Activated T-helper 17 cell treated with anti-CD3 and anti-CD28 coated beads, Interleukin-2, amount 50 U/mL, for 72 hours (primary cell): ENCODE measurements around the gene ATRN. TPM values are rescaled to one million over a fixed set of nuclear protein-coding genes. Genes with fewer than 3 reads are reported as not detected.
"Not testable (repeated sequence)": the region's sequence is repeated elsewhere in the genome, so short reads cannot be mapped to it uniquely, and the experiment has no call there.

Source experiments
- ATAC-seq: fragments of 150-1000 bp; cut with Tn5 transposase; replicated peaks from 2 replicates; pipeline ENCODE4 v1.10.0; 2021; ENCODE audit warnings: mild to moderate bottlenecking, moderate library complexity
- H3K27ac Mint-ChIP-seq: one replicate; pipeline ENCODE4 v1.8.0; 2022; ENCODE audit warnings: mixed read lengths
- H3K27me3 Mint-ChIP-seq: one replicate; pipeline ENCODE4 v1.8.0; 2022; ENCODE audit warnings: mixed read lengths
- H3K36me3 Mint-ChIP-seq: one replicate; pipeline ENCODE4 v1.8.0; 2022; ENCODE audit warnings: low read depth, mild to moderate bottlenecking, mixed read lengths
- H3K4me1 Mint-ChIP-seq: one replicate; pipeline ENCODE4 v1.8.0; 2022; ENCODE audit warnings: mixed read lengths
- H3K4me3 Mint-ChIP-seq: one replicate; pipeline ENCODE4 v1.8.0; 2022; ENCODE audit warnings: mild to moderate bottlenecking, mixed read lengths
- H3K9me3 Mint-ChIP-seq: one replicate; pipeline ENCODE4 v1.8.0; 2022; ENCODE audit warnings: mixed read lengths
- total RNA-seq, 2 donors: library from RNA; stranded (reverse); gene quantifications; one replicate each; pipeline ENCODE4 v1.2.3, GENCODE V29; 2022

The ATRN gene
- total RNA-seq, 2 donors from 2014 or later: 8.5 to 10.8 TPM

DNA sequence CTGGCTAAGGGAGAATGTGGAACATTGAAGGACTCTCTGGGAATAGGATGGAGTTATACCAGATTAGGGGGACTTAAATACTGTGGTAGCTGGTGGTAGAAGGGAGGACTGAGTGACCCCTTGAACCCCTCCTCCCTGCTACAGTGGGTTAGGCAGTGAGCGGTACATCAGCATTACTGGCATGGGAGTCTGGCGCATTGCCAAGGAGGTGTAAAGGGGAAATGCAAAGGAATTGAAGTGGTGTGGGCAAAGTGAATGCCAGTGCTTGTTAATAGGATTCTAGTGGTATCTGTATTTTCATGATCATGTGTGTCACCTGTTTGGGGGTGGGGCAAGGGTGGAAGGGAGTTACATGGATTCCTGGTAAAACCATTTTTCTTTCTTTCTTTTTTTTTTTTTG, 132.3 kb downstream of the ATRN start:
- Mint-ChIP-seq H3K36me3 (peaks cover 79% of the 10 kb centered on the region), H3K27me3 (no peaks in the 10 kb centered on the region), H3K9me3 (no peaks in the 10 kb centered on the region), H3K27ac (no peak overlapping the region), H3K4me1 (peaks cover 6% of the 10 kb centered on the region), H3K4me3 (no peak overlapping the region)
- no peak for ATAC-seq

DNA sequence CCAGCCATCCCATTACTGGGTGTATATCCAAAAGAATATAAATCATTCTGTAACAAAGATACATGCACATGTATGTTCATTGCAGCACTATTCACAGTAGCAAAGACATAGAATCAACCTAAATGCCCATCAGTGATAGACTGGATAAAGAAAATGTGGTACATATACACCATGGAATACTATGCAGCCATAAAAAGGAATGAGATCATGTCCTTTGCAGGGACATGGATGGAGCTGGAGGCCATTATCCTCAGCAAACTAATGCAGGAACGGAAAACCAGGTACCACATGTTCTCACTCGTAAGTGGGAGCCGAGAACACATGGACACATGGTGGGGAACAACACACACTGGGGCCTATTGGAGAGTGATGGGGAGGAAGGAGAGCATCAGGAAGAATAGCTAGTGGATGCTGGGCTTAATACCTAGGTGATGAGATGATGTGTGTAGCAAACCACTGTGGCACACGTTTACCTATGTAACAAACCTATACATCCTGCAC, 134.6 kb downstream of the ATRN start:
- not testable (repeated sequence) for H3K4me3 Mint-ChIP-seq, H3K27me3 Mint-ChIP-seq, ATAC-seq, H3K4me1 Mint-ChIP-seq, H3K27ac Mint-ChIP-seq, H3K9me3 Mint-ChIP-seq
- peaks cover 80% of the 10 kb centered on the region for H3K36me3 Mint-ChIP-seq

DNA sequence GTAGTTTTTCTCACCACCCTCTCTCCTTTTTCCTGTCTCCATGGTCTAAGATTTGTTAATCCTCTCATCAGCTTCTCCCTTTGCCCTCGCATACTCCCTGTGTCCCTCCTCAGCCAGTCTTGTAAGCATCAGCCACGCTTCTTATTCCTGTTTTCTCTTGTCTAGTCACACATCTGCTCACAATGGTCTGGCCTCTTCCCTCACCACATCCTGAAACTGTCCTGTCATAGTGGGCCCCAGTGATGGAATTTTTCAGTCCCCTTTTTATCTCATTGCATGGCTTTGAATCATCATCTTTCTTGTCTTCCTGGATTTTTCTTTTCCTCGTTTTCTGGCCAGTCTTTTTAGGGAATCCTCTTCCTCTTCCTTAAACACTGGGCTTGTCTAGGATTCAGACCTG, 135.2 kb downstream of the ATRN start:
- ATAC-seq: no peak
- Mint-ChIP-seq H3K9me3 (no peaks in the 10 kb centered on the region), H3K4me1 (peaks cover 6% of the 10 kb centered on the region), H3K27ac (peak overlapping the region; percentile 33), H3K27me3 (no peaks in the 10 kb centered on the region), H3K36me3 (peaks cover 74% of the 10 kb centered on the region), H3K4me3 (no peak overlapping the region)

DNA sequence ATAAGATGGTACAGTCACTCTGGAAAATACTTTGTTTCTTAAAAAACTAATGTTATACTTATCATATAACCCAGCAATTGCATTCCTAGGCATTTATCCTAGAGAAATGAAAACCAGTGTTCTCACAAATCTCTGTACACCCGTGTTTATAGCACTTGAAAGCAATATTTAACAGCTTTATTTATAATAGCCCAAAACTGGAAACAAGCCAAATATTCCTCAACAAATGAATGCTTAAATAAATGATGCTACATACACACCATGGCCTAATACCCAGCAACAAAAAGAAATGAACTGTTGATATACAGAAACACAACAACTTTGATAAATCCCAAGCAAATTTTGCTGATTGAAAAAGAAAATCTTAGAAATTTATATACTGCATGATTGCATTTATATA, 141.1 kb downstream of the ATRN start:
- Mint-ChIP-seq H3K4me1 (no peaks in the 10 kb centered on the region), H3K36me3 (peaks cover 26% of the 10 kb centered on the region), H3K27me3 (no peaks in the 10 kb centered on the region), H3K4me3 (no peak overlapping the region), H3K27ac (no peak overlapping the region), H3K9me3 (no peaks in the 10 kb centered on the region)
- no peak for ATAC-seq

DNA sequence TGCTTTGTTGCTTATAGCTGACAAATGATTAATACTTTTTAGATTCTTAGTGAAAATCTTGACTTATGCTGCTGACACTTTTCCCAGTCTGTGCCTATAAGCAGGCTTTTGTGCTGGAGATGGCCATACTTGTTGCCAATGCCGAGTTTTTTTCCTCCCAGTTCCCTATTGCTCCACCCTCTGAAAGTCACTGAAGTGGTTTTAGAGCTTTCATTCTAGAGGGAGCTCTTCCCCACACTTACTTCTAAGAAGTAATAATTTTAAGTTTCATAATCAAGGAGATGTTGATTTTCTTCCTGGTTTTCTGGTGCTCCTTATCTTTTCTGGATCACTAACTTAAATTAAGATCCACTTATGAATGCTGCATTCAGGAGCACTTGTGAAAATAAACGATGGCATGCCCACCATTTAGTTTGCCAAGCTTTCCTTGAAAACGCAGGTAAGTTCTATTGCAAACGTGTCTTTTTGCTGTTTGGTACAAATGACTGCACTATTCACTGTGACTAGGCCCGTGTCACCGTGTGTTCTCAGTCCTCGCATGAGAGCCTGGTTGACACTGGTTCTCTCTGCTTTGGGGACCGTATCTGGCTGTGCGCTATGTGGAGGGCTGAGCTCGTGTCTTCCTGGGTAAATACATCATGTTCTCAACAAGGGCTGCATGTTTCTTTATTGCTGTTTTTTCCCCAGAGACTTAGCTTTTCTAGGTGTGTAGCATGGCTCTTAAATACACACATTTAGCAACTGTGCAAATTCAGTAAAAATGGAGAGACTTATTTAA, 142.2 kb downstream of the ATRN start:
- H3K27ac Mint-ChIP-seq: no peak overlapping the region
- peaks cover 17% of the 10 kb centered on the region for H3K36me3 Mint-ChIP-seq
- no peaks in the 10 kb centered on the region for H3K4me1 Mint-ChIP-seq
- H3K4me3 Mint-ChIP-seq: no peak overlapping the region
- no peak for ATAC-seq
- no peaks in the 10 kb centered on the region for H3K9me3 Mint-ChIP-seq
- no peaks in the 10 kb centered on the region for H3K27me3 Mint-ChIP-seq

DNA sequence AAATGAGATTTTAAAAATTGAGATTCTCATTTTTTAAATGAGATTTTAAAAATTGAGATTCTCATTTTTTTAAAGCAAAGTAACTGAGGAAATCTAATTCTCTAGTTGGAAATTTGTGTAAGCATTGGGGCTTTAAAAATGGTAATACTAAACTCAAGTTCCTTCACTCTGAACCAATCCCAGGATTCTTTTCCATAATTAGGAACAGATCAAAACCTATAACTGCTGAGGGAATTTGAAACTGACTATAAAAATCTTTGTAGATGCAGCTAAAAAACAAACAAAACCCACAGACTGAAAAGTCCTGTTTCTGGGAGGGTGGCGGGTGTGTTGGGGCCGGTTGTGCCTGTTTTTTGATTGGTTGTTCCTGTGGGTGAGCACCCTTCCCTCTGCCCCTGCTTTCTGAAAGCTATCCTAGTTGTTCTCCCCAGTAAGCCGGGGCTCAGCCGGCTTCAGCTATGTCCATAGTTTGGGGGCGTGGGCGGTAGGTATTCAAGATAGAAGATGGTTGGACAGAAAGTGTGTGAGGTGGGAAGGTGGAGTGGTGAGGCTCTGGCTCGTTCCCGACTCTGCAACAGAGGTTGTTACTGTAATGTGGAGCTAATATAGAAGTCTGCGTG, 143.1 kb downstream of the ATRN start:
- Mint-ChIP-seq H3K27ac (no peak overlapping the region), H3K4me3 (no peak overlapping the region), H3K27me3 (no peaks in the 10 kb centered on the region), H3K36me3 (peaks cover 11% of the 10 kb centered on the region), H3K9me3 (no peaks in the 10 kb centered on the region), H3K4me1 (no peaks in the 10 kb centered on the region)
- no peak for ATAC-seq

DNA sequence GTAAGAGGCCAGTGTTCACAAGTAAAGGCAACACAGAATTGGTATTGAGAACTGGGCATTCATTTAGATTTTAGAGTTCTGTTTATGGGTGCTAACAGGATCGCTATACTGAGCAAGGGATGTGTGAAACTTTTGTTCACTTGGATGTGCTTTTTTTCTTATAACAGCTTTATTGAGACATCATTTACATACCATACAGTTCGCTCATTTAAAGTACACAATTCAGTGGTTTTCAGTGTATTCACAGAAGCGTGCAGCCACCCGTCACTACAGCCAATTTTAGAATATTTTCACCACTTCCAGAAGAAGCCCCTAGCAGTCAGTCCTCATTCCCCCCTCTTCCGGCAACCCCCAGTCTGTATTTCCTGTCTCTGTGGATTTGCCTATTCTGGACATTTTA, 143.6 kb downstream of the ATRN start:
- Mint-ChIP-seq H3K4me1 (no peaks in the 10 kb centered on the region), H3K27me3 (no peaks in the 10 kb centered on the region), H3K36me3 (peaks cover 6% of the 10 kb centered on the region), H3K9me3 (no peaks in the 10 kb centered on the region), H3K27ac (no peak overlapping the region), H3K4me3 (no peak overlapping the region)
- ATAC-seq: no peak

DNA sequence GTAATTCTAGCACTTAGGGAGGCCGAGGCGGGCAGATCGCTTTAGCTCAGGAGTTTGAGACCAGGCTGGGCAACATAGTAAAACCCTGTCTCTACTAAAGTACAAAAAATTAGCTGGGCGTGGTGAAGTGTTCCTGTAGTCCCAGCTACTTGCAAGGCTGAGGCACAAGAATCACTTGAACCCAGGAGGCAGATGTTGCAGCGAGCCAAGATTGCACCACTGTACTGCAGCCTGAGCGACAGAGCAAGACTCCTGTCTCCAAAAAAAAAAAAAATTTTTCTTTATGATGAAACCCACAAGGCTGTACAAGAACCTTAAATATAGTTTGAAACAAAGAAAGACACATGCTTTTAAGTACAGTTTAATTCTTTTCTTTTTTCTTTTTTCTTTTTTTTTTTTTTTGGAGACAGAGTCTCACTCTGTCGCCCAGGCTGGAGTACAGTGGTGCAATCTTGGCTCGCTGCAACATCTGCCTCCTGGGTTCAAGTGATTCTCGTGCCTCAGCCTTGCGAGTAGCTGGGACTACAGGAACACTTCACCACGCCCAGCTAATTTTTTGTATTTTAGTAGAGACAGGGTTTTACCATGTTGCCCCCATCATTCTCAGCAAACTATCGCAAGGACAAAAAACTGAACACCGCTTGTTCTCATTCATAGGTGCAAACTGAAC, 144.5 kb downstream of the ATRN start:
- H3K27ac Mint-ChIP-seq, H3K4me1 Mint-ChIP-seq, ATAC-seq, H3K4me3 Mint-ChIP-seq, H3K36me3 Mint-ChIP-seq, H3K9me3 Mint-ChIP-seq, H3K27me3 Mint-ChIP-seq: not testable (repeated sequence)

DNA sequence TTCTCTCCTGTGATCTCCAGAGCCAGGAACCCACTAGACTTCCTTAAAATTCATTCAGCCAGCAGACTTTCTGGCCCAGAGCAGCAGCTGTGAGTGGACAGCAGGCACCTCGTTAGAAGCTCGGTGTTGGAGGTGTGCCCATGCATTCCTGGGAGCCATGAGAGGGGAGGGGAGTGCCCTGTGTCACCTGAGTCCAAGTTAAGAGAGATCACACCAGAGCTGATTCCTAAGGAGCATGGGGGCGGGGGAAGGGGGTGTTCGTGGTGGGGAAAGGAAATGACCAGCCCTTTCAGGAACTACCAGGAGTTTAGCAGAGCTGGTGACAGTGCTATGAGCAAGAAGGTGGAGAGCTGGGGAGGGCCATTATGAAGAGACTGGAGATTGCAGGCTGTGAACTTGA, 145.4 kb downstream of the ATRN start:
- Mint-ChIP-seq H3K4me3 (no peak overlapping the region), H3K9me3 (no peaks in the 10 kb centered on the region), H3K27me3 (no peaks in the 10 kb centered on the region), H3K36me3 (no peaks in the 10 kb centered on the region), H3K27ac (no peak overlapping the region), H3K4me1 (no peaks in the 10 kb centered on the region)
- ATAC-seq: no peak

DNA sequence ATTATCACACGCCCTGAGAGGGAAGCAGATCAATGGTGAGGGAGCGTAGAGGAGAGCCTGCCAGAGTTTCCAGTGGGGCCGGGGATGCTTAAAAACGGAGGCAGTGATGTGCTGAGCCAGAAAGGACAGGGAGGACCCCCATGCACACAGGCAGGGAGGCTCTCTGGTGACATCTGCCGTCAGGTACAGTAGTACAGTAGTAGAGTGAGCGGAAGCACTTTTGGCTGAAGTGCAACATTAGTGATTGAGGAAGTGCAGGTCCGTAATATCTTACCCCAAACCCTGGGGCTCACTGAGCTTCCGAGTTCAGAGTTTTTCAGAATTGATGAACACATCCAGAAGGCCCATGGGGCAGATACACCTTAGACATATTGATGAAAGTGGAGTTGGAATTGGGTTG, 150.3 kb downstream of the ATRN start:
- Mint-ChIP-seq H3K9me3 (no peaks in the 10 kb centered on the region), H3K27me3 (no peaks in the 10 kb centered on the region), H3K27ac (no peak overlapping the region), H3K4me3 (no peak overlapping the region), H3K36me3 (peaks cover 11% of the 10 kb centered on the region), H3K4me1 (no peaks in the 10 kb centered on the region)
- no peak for ATAC-seq

DNA sequence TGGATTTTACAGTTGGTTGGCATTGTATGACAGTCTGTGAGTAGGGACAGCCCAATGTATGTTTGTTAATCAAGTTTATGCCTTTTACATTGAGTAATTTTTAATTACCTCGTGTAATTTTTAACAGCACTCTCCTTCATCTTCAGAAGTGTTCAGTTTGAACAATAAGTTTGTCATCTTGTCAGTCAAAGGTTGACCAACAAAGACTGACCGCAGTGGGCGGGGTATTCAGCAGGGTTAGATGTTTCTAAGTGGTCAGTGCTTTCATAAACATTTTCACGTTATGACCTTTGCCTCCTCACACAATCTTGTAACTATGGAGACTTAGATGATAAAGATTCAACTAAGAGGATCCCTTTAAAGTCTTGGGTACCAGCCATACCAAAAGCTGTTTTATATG, 151.6 kb downstream of the ATRN start:
- no peaks in the 10 kb centered on the region for H3K9me3 Mint-ChIP-seq
- H3K4me1 Mint-ChIP-seq: no peaks in the 10 kb centered on the region
- no peak for ATAC-seq
- H3K27me3 Mint-ChIP-seq: no peaks in the 10 kb centered on the region
- no peak overlapping the region for H3K4me3 Mint-ChIP-seq
- peaks cover 16% of the 10 kb centered on the region for H3K36me3 Mint-ChIP-seq
- H3K27ac Mint-ChIP-seq: peak overlapping the region; percentile 65

DNA sequence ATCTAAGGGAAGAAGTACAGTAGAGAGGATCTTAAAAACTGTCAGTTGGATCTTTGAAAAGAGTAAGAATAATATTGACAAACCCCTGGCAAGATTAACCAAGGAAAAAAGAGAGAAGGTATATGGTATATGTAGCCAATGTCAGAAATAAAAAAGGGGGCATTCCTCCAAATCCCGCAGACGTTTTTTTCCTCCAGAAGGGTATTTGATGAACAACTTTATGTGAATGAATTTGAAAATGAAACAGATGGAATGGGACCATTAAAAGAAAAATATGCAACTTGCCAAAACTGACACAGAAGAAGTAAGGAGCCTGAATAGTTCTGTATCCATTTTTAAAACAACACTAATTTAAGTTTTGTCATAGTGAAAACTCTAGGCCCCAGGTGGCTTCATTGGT, 156.7 kb downstream of the ATRN start:
- Mint-ChIP-seq H3K4me3 (no peak overlapping the region), H3K27me3 (no peaks in the 10 kb centered on the region), H3K9me3 (no peaks in the 10 kb centered on the region), H3K27ac (no peak overlapping the region), H3K36me3 (peaks cover 32% of the 10 kb centered on the region), H3K4me1 (no peaks in the 10 kb centered on the region)
- ATAC-seq: no peak

DNA sequence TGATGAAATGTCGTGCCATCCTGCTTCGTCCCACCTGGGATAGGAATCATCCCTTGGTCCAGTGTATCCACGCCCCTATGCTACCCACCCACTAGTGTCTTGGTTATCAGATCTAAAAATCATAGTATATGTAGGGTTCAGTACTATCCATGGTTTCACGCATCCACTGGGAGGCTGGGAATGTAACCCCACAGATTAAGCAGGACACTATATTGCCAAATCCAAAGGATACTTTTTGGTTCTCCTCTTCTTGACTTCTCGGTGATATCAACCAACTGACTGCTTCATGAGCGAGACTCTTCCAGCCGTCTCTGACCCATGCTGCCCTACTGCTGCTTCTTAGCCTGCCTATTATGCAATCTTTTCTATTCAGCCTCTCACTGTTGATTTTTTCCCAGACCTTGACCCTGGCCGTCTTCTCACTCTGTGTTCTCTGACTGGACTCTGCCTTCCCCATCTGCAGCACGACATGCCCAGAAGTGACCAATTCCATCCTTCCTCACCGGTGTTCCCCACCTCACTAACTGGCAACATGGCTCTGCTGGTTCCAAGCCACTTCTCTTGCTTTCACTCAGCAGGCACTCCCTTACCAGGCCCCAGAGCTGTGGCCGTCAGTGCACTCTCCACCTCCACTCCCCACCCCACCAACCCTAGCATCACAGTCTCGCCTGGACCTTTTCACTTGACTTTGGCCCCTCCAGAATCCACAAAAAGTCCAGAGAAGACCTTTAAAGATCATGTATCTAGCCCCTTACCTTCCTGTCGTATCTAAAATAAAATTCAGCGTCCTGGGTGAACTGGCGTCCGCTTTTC, 157.9 kb downstream of the ATRN start:
- Mint-ChIP-seq H3K4me1 (no peaks in the 10 kb centered on the region), H3K27me3 (no peaks in the 10 kb centered on the region), H3K4me3 (no peak overlapping the region), H3K9me3 (no peaks in the 10 kb centered on the region), H3K36me3 (peaks cover 32% of the 10 kb centered on the region), H3K27ac (no peak overlapping the region)
- no peak for ATAC-seq

DNA sequence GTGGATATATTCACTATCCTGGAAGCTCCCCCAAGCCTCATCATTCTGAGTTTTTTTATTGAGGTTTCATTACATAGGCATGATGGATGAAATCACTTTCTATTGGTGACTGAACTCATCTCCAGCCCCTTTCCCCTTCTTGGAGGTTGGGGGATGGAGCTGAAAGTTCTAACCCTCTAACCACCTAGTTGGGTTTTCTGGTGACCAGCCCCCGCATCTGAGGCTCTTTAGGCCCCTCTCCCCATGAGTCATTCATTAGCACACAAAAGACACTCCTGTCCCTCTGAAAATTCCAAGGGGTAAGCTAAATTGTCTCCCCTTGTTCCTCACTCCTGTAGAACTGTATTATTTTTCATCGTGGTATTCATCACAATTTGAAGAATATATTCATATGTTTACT, 159.1 kb downstream of the ATRN start:
- Mint-ChIP-seq H3K27me3 (no peaks in the 10 kb centered on the region), H3K4me3 (no peak overlapping the region), H3K27ac (no peak overlapping the region), H3K36me3 (peaks cover 27% of the 10 kb centered on the region), H3K4me1 (no peaks in the 10 kb centered on the region), H3K9me3 (no peaks in the 10 kb centered on the region)
- no peak for ATAC-seq
